Type B pancreatic cell (in vitro differentiated cells): ENCODE results near the gene MAP3K14. TPM values are rescaled to one million over a fixed set of nuclear protein-coding genes. Genes with fewer than 3 reads are reported as not detected.
"Not testable (repeated sequence)": the region's sequence is repeated elsewhere in the genome, so short reads cannot be mapped to it uniquely, and the experiment has no call there.

Experiments used
- DNase-seq: peaks from one replicate; pipeline ENCODE4 v3.0.0; 2021; ENCODE audit warnings: mixed read lengths; ENCODE audit not compliant: unreplicated experiment; ENCODE audit errors: extremely low spot score
- H3K27ac Mint-ChIP-seq: 2 replicates; pipeline ENCODE4 v1.8.0; 2021; ENCODE audit warnings: mild to moderate bottlenecking, mixed read lengths
- H3K27me3 Mint-ChIP-seq: 2 replicates; pipeline ENCODE4 v1.8.0; 2021; ENCODE audit warnings: mixed read lengths
- H3K36me3 Mint-ChIP-seq: 2 replicates; pipeline ENCODE4 v1.8.0; 2021; ENCODE audit warnings: mixed read lengths
- H3K4me1 Mint-ChIP-seq: one replicate; pipeline ENCODE4 v1.8.0; 2021; ENCODE audit warnings: mixed read lengths; ENCODE audit not compliant: unreplicated experiment
- H3K4me3 Mint-ChIP-seq: 2 replicates; pipeline ENCODE4 v1.8.0; 2021; ENCODE audit warnings: mild to moderate bottlenecking, mixed read lengths
- H3K9me3 Mint-ChIP-seq: 2 replicates; pipeline ENCODE4 v1.8.0; 2021; ENCODE audit warnings: mixed read lengths
- total RNA-seq: library from RNA; stranded (reverse); gene quantifications from 2 replicates; pipeline ENCODE4 v1.2.1, GENCODE V29; 2021; ENCODE audit warnings: low replicate concordance
- TF ChIP-seq, protein P1 (sequence below): fragments of 200-600 bp; sonication (generic); conservative IDR thresholded peaks from 2 replicates; pipeline ENCODE4 v1.5.0; 2021; ENCODE audit warnings: antibody characterized with exemption, mild to moderate bottlenecking

MAP3K14 gene
- total RNA-seq, 1 donor from 2014 or later: 10.4 TPM

GRCh38 chr17:45346216-45347015 lies 29.6 kb upstream of the MAP3K14 start:
- DNase-seq: no peak
- Mint-ChIP-seq H3K27me3 (no peaks in the 10 kb centered on the region), H3K9me3 (peaks cover 6% of the 10 kb centered on the region), H3K36me3 (no peaks in the 10 kb centered on the region), H3K27ac (no peak overlapping the region), H3K4me3 (no peak overlapping the region), H3K4me1 (peaks cover 23% of the 10 kb centered on the region)
- TF ChIP-seq, protein P1, sequence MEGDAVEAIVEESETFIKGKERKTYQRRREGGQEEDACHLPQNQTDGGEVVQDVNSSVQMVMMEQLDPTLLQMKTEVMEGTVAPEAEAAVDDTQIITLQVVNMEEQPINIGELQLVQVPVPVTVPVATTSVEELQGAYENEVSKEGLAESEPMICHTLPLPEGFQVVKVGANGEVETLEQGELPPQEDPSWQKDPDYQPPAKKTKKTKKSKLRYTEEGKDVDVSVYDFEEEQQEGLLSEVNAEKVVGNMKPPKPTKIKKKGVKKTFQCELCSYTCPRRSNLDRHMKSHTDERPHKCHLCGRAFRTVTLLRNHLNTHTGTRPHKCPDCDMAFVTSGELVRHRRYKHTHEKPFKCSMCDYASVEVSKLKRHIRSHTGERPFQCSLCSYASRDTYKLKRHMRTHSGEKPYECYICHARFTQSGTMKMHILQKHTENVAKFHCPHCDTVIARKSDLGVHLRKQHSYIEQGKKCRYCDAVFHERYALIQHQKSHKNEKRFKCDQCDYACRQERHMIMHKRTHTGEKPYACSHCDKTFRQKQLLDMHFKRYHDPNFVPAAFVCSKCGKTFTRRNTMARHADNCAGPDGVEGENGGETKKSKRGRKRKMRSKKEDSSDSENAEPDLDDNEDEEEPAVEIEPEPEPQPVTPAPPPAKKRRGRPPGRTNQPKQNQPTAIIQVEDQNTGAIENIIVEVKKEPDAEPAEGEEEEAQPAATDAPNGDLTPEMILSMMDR: no peak

DNA sequence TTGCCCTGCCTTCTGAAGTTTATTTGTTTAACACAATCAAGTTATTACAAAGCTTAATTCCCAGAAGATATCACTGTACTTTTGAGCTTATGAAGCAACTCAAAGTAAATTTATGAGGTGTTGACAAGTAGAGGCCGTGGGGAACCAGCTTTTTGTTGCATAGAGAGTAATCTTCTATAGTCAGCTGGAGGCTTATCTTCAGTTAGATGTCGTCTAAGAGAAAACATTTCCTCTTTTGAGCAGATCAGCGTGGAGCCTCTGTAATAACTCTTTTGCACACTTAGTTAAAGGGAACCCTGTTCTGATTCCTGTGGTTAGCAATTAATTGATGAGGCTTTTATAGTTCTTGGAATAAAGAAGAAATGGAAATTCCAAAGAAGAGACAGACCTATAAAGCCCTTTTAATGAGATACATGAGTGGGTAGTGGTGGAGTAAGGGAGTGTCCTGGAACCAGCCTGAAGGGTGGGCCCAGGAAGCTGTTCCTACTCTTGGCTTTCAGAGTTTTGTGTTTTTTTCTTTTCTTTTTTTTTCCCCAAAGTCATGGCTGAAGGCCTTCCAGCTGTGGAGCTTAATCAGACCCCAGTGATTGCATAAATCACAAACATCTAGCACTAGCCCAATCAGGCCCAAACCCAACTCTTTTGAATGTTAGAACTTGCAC lies 28.9 kb upstream of the MAP3K14 start:
- Mint-ChIP-seq H3K36me3 (no peaks in the 10 kb centered on the region), H3K27ac (peak overlapping the region; percentile 31), H3K4me3 (no peak overlapping the region), H3K4me1 (peaks cover 25% of the 10 kb centered on the region), H3K27me3 (no peaks in the 10 kb centered on the region), H3K9me3 (no peaks in the 10 kb centered on the region)
- TF ChIP-seq, protein P1: no peak
- DNase-seq: no peak

GRCh38 chr17:45345246-45345553 lies 28.4 kb upstream of the MAP3K14 start:
- H3K36me3 Mint-ChIP-seq: no peaks in the 10 kb centered on the region
- no peak overlapping the region for H3K4me3 Mint-ChIP-seq
- TF ChIP-seq, protein P1: no peak
- peak overlapping the region; percentile 31 for H3K27ac Mint-ChIP-seq
- no peak for DNase-seq
- no peaks in the 10 kb centered on the region for H3K9me3 Mint-ChIP-seq
- H3K27me3 Mint-ChIP-seq: no peaks in the 10 kb centered on the region
- peaks cover 25% of the 10 kb centered on the region for H3K4me1 Mint-ChIP-seq

DNA sequence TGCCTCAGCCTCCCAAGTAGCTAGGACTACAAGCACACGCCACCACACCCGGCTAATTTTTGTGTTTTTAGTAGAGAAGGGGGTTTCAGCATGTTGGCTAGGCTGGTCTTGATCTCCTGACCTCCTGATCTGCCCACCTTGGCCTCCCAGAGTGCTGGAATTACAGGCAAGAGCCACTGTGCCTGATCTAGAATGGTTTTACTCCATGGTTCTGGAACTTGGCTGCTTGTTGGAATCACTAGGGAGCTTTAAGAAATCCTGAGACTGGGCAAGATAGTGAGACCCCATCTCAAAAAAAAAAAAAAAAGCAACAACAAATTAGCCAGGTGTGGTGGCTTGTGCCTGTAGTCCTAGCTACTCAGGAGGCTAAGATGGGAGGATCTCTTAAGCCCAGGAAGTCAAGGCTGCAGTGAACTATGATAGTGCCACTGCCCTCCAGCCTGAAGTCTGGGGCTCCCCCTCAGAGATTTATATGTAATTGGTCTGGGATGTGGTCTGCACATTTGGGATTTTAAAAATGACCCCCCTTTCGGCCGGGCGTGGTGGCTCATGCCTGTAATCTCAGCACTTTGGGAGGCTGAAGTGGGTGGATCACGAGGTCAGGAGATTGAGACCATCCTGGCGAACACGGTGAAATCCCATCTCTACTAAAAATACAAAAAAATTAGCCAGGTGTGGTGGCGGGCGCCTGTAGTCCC lies 27.3 kb upstream of the MAP3K14 start:
- DNase-seq: not testable (repeated sequence)

GRCh38 chr17:45342871-45343526 lies 26.2 kb upstream of the MAP3K14 start:
- Mint-ChIP-seq H3K27me3 (no peaks in the 10 kb centered on the region), H3K4me3 (no peak overlapping the region), H3K27ac (no peak overlapping the region), H3K4me1 (peaks cover 30% of the 10 kb centered on the region), H3K36me3 (no peaks in the 10 kb centered on the region), H3K9me3 (no peaks in the 10 kb centered on the region)
- TF ChIP-seq, protein P1: no peak
- no peak for DNase-seq

More for the DNA sequence above, 27.3 kb upstream of the MAP3K14 start:
- H3K4me1 Mint-ChIP-seq: peaks cover 30% of the 10 kb centered on the region
- not testable (repeated sequence) for H3K27ac Mint-ChIP-seq, H3K9me3 Mint-ChIP-seq, H3K4me3 Mint-ChIP-seq, H3K27me3 Mint-ChIP-seq, H3K36me3 Mint-ChIP-seq
